ENCODE measurements around the gene FNDC1. TPM values are rescaled to one million over a fixed set of nuclear protein-coding genes. Genes with fewer than 3 reads are reported as not detected.

The FNDC1 gene
- total and polyA plus RNA-seq, 10 of the 15 experiments (the other 5 are each of a cell fraction or from before 2014, with no cell fraction given), result not detected

GRCh38 chr6:159233365-159234101 lies 64.3 kb downstream of the FNDC1 start:
- Histone ChIP-seq H3K36me3 (ENCODE audit: control insufficient read depth in 2 of 2, insufficient read depth in 2 of 2, low read length in 1 of 2) (no peaks in the 10 kb centered on the region), H4K20me1 (ENCODE audit: control insufficient read depth, insufficient read depth) (no peaks in the 10 kb centered on the region), H3K4me3 (no peak overlapping the region), H3K79me2 (ENCODE audit: control insufficient read depth, insufficient read depth, low read length) (no peaks in the 10 kb centered on the region), H3K9ac (ENCODE audit: control insufficient read depth, insufficient read depth, low read length) (no peak overlapping the region), H3K4me2 (ENCODE audit: control insufficient read depth, insufficient read depth) (no peak overlapping the region), H3K9me3 (replicated peaks; ENCODE audit: control insufficient read depth, insufficient read depth, low read length) (no peaks in the 10 kb centered on the region), H3K27me3 (replicated peaks in 1 of 2; ENCODE audit: control insufficient read depth in 2 of 2, insufficient read depth in 2 of 2, low read length in 1 of 2) (peaks cover 3 to 4% of the 10 kb centered on the region in 2 experiments; a peak in 3 of 4 replicates), H3K27ac (ENCODE audit: control insufficient read depth, insufficient read depth) (no peak overlapping the region), H2AFZ (ENCODE audit: control insufficient read depth, low read depth, low read length) (no peak overlapping the region), H3K4me1 (ENCODE audit: control insufficient read depth, insufficient read depth, low read length) (no peaks in the 10 kb centered on the region)
- RAD21 ChIA-PET (ENCODE audit: unreplicated experiment), result no interaction called here
- POLR2A ChIA-PET, result no interaction called here
- SMC1A ChIA-PET (ENCODE audit: uncharacterized antibody, unreplicated experiment), result no interaction called here
- ATAC-seq, result no peak
- no peak for FAIRE-seq
- no peak for DNase-seq (ENCODE audit: low read depth, low spot score)
- intact Hi-C loops (cut with micrococcal nuclease; ENCODE audit: unreplicated experiment), result no loop called here
- in situ Hi-C loops (cut with MboI), result no loop called here
- no TSS peak for BruUV-seq (replicated peaks)
- TF ChIP-seq ATF2 (IDR thresholded peaks at IDR 0.05; ENCODE audit: low read length), result no peak
- TF ChIP-seq IKZF2 (IDR thresholded peaks at IDR 0.05), result no peak
- no peak for TF ChIP-seq NR2C2 (IDR thresholded peaks at IDR 0.05; ENCODE audit: borderline replicate concordance, control insufficient read depth, insufficient read length, low read depth)
- CTCF ChIA-PET, result no interaction called here
- 25% methylated on average over 58 of the region's 66 CpGs for WGBS (ENCODE audit: insufficient coverage, insufficient replicate concordance, low lambda C conversion rate, missing lambda C conversion rate)

- no peak for DNase-seq (ENCODE audit: low read depth, low spot score)
- in situ Hi-C loops (cut with MboI) (no loop called here), intact Hi-C loops (cut with micrococcal nuclease; ENCODE audit: unreplicated experiment) (no loop called here)
- ChIA-PET CTCF (no interaction called here), POLR2A (no interaction called here), RAD21 (ENCODE audit: unreplicated experiment) (no interaction called here), SMC1A (ENCODE audit: uncharacterized antibody, unreplicated experiment) (no interaction called here)
- H3K4me1 ChIP-seq (ENCODE audit: control insufficient read depth, insufficient read depth, low read length), result no peaks in the 10 kb centered on the region
- H3K4me2 ChIP-seq (ENCODE audit: control insufficient read depth, insufficient read depth), result no peak overlapping the region
- no peak overlapping the region for H3K27ac ChIP-seq (ENCODE audit: control insufficient read depth, insufficient read depth)
- no peak for ATAC-seq
- H3K36me3 ChIP-seq (ENCODE audit: control insufficient read depth in 2 of 2, insufficient read depth in 2 of 2, low read length in 1 of 2), result no peaks in the 10 kb centered on the region
- H2AFZ ChIP-seq (ENCODE audit: control insufficient read depth, low read depth, low read length), result no peak overlapping the region
- no peak overlapping the region for H3K4me3 ChIP-seq
- no peak overlapping the region for H3K9ac ChIP-seq (ENCODE audit: control insufficient read depth, insufficient read depth, low read length)
- no peaks in the 10 kb centered on the region for H3K9me3 ChIP-seq (replicated peaks; ENCODE audit: control insufficient read depth, insufficient read depth, low read length)
- H3K27me3 ChIP-seq (replicated peaks in 1 of 2; ENCODE audit: control insufficient read depth in 2 of 2, insufficient read depth in 2 of 2, low read length in 1 of 2), result peaks cover 3 to 4% of the 10 kb centered on the region in 2 experiments; a peak in 3 of 4 replicates
- H3K79me2 ChIP-seq (ENCODE audit: control insufficient read depth, insufficient read depth, low read length), result no peaks in the 10 kb centered on the region
- WGBS (ENCODE audit: insufficient coverage, insufficient replicate concordance, low lambda C conversion rate, missing lambda C conversion rate), result 40% methylated on average over 17 of the region's 26 CpGs
- FAIRE-seq, result no peak
- H4K20me1 ChIP-seq (ENCODE audit: control insufficient read depth, insufficient read depth), result no peaks in the 10 kb centered on the region
- no TSS peak for BruUV-seq (replicated peaks)
- TF ChIP-seq IKZF1 (conservative IDR thresholded peaks at IDR 0.05) (no peak), BACH1 (IDR thresholded peaks at IDR 0.05; ENCODE audit: borderline replicate concordance) (no peak), MYC (IDR thresholded peaks at IDR 0.05; ENCODE audit: insufficient read depth, insufficient read length, insufficient replicate concordance, low read length, severe bottlenecking) (no peak), SMARCA5 (IDR thresholded peaks at IDR 0.05) (no peak), LARP7 (IDR thresholded peaks at IDR 0.05) (no peak), HDAC6 (IDR thresholded peaks at IDR 0.05; ENCODE audit: unreplicated experiment) (no peak), RBBP5 (conservative IDR thresholded peaks at IDR 0.05) (no peak), SMAD5 (IDR thresholded peaks at IDR 0.05; ENCODE audit: low read depth) (no peak), EED (IDR thresholded peaks at IDR 0.05; ENCODE audit: low read depth) (no peak), ZBTB4 (CRISPR knock-in tag; IDR thresholded peaks at IDR 0.05) (no peak), NRF1 (conservative IDR thresholded peaks at IDR 0.05; ENCODE audit: low read depth, low read length) (no peak)
These were observed 64.9 kb downstream of the FNDC1 start for GRCh38 chr6:159234102-159234553.
